ENCODE measurements around the gene DES. TPM values are rescaled to one million over a fixed set of nuclear protein-coding genes. Genes with fewer than 3 reads are reported as not detected.

The DES gene
- total and polyA plus RNA-seq, 2 donors (not counting 3 experiments of a cell fraction or from before 2014, with no cell fraction given), result not detected

- no peaks in the 10 kb centered on the region for H3K27me3 ChIP-seq (ENCODE audit: control insufficient read depth in 2 of 2, insufficient read depth in 2 of 2, low read length in 2 of 2)
- CTCF ChIA-PET, result no interaction called here
- no peak for DNase-seq (ENCODE audit: low read depth, low spot score)
- no peak for TF ChIP-seq MYC (IDR thresholded peaks at IDR 0.05; ENCODE audit: low read depth, low read length)
- TF ChIP-seq JUN (IDR thresholded peaks at IDR 0.05; ENCODE audit: borderline replicate concordance, insufficient read depth, insufficient read length, low read depth), result no peak
- no peak for TF ChIP-seq POLR2AphosphoS5 (IDR thresholded peaks at IDR 0.05; ENCODE audit: insufficient read depth, low read depth, low read length)
- no peak for TF ChIP-seq POLR2A (IDR thresholded peaks at IDR 0.05; ENCODE audit: low read depth, low read length)
- H3K4me2 ChIP-seq (ENCODE audit: insufficient read depth, low read length), result no peak overlapping the region
- no peak overlapping the region for H3K27ac ChIP-seq (ENCODE audit: insufficient read depth, low read depth, low read length)
- no peaks in the 10 kb centered on the region for H4K20me1 ChIP-seq (replicated peaks; ENCODE audit: control insufficient read depth, extremely low read depth, insufficient read depth, low read length)
- no peak overlapping the region for H3K9ac ChIP-seq (replicated peaks; ENCODE audit: extremely low read depth, insufficient read depth, low read length)
- no peak overlapping the region for H2AFZ ChIP-seq (ENCODE audit: low read depth, low read length)
- intact Hi-C loops (cut with micrococcal nuclease) (loop anchor here (10.0 kb wide), 1 partner anchor 816 kb away; the partner anchor contains the start of genes CNOT9 and USP37), dilution Hi-C loops (cut with MboI; ENCODE audit: extremely low pct_ligation_motif_present, low sequenced_read_pairs) (no loop called here)
- FAIRE-seq, result no peak
- no peak overlapping the region for H3K4me3 ChIP-seq (replicated peaks in 1 of 3; ENCODE audit: insufficient read depth in 1 of 3, low read depth in 1 of 3, low read length in 3 of 3)
- peaks cover 0 to 34% of the 10 kb centered on the region in 2 experiments for H3K36me3 ChIP-seq (ENCODE audit: control insufficient read depth in 2 of 2, extremely low read depth in 1 of 2, insufficient read depth in 2 of 2, low read length in 2 of 2)
- H3K9me1 ChIP-seq (replicated peaks; ENCODE audit: control insufficient read depth, extremely low read depth, insufficient read depth, low read length), result no peaks in the 10 kb centered on the region
- H3K79me2 ChIP-seq (ENCODE audit: control insufficient read depth, insufficient read depth, low read length), result no peaks in the 10 kb centered on the region
- BruUV-seq (replicated peaks), result no TSS peak
- POLR2A ChIA-PET, result no interaction called here
- H3K4me1 ChIP-seq (ENCODE audit: control insufficient read depth, extremely low read depth, insufficient read depth, low read length), result no peaks in the 10 kb centered on the region
- H3K9me3 ChIP-seq (replicated peaks; ENCODE audit: control insufficient read depth, insufficient read depth, low read length), result no peaks in the 10 kb centered on the region
Observed at GRCh38 chr2:219380926-219381325, 37.3 kb upstream of the DES start.

DNA sequence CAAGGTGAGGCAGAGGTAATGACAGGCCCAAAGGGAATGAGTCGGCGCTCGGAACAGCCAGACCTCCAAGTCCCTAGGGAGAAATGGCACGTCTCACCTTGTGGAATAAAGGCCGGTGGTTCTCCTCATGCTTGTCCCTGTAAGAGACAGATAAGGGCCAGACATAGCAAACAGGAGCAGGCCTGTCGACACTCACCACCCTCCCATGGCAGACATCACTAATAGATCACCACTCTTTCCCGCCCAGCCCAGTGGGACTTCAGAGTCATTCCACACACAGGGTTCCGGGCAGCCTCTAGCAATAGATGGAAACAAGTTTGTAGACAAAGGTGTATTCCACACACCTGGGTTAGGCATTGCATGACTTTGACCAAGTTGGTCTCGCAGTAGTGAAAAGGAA lies 36.7 kb upstream of the DES start:
- ChIA-PET CTCF (interaction anchor here (1.4 kb wide), 1 partner anchor 352 kb away, joined by 4 read pairs; no protein-coding TSS in a partner anchor), POLR2A (no interaction called here)
- FAIRE-seq, result no peak
- dilution Hi-C loops (cut with MboI; ENCODE audit: extremely low pct_ligation_motif_present, low sequenced_read_pairs) (no loop called here), intact Hi-C loops (cut with micrococcal nuclease) (loop anchor here (10.0 kb wide), 1 partner anchor 817 kb away; the partner anchor contains the start of genes CNOT9 and USP37)
- Histone ChIP-seq H3K4me3 (replicated peaks in 1 of 3; ENCODE audit: insufficient read depth in 1 of 3, low read depth in 1 of 3, low read length in 3 of 3) (no peak overlapping the region), H3K27ac (ENCODE audit: insufficient read depth, low read depth, low read length) (no peak overlapping the region), H3K27me3 (ENCODE audit: control insufficient read depth in 2 of 2, insufficient read depth in 2 of 2, low read length in 2 of 2) (no peaks in the 10 kb centered on the region), H2AFZ (ENCODE audit: low read depth, low read length) (no peak overlapping the region), H3K36me3 (ENCODE audit: control insufficient read depth in 2 of 2, extremely low read depth in 1 of 2, insufficient read depth in 2 of 2, low read length in 2 of 2) (peaks cover 0 to 36% of the 10 kb centered on the region in 2 experiments), H3K4me2 (ENCODE audit: insufficient read depth, low read length) (no peak overlapping the region), H3K9ac (replicated peaks; ENCODE audit: extremely low read depth, insufficient read depth, low read length) (no peak overlapping the region), H3K4me1 (ENCODE audit: control insufficient read depth, extremely low read depth, insufficient read depth, low read length) (no peaks in the 10 kb centered on the region), H4K20me1 (replicated peaks; ENCODE audit: control insufficient read depth, extremely low read depth, insufficient read depth, low read length) (no peaks in the 10 kb centered on the region), H3K9me1 (replicated peaks; ENCODE audit: control insufficient read depth, extremely low read depth, insufficient read depth, low read length) (no peaks in the 10 kb centered on the region), H3K79me2 (ENCODE audit: control insufficient read depth, insufficient read depth, low read length) (no peaks in the 10 kb centered on the region), H3K9me3 (replicated peaks; ENCODE audit: control insufficient read depth, insufficient read depth, low read length) (no peaks in the 10 kb centered on the region)
- TF ChIP-seq GATA2 (IDR thresholded peaks at IDR 0.05; ENCODE audit: insufficient read depth, insufficient read length, low read depth, low read length) (no peak), EZH2 (IDR thresholded peaks at IDR 0.05; ENCODE audit: borderline replicate concordance, low read depth, low read length, severe bottlenecking) (no peak), POLR2A (IDR thresholded peaks at IDR 0.05; ENCODE audit: low read depth, low read length) (no peak), FOS (IDR thresholded peaks at IDR 0.05; ENCODE audit: borderline replicate concordance, insufficient read depth, low read length) (no peak)
- TF ChIP-seq, protein P1, sequence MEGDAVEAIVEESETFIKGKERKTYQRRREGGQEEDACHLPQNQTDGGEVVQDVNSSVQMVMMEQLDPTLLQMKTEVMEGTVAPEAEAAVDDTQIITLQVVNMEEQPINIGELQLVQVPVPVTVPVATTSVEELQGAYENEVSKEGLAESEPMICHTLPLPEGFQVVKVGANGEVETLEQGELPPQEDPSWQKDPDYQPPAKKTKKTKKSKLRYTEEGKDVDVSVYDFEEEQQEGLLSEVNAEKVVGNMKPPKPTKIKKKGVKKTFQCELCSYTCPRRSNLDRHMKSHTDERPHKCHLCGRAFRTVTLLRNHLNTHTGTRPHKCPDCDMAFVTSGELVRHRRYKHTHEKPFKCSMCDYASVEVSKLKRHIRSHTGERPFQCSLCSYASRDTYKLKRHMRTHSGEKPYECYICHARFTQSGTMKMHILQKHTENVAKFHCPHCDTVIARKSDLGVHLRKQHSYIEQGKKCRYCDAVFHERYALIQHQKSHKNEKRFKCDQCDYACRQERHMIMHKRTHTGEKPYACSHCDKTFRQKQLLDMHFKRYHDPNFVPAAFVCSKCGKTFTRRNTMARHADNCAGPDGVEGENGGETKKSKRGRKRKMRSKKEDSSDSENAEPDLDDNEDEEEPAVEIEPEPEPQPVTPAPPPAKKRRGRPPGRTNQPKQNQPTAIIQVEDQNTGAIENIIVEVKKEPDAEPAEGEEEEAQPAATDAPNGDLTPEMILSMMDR (IDR thresholded peaks at IDR 0.05; ENCODE audit: extremely low read depth in 1 of 2, insufficient read depth in 1 of 2, low read depth in 1 of 2, low read length in 2 of 2), result no peak
- TF ChIP-seq, protein P2, sequence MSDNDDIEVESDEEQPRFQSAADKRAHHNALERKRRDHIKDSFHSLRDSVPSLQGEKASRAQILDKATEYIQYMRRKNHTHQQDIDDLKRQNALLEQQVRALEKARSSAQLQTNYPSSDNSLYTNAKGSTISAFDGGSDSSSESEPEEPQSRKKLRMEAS (IDR thresholded peaks at IDR 0.05; ENCODE audit: insufficient read depth, insufficient read length), result no peak
- DNase-seq (ENCODE audit: low read depth, low spot score), result no peak
- no TSS peak for BruUV-seq (replicated peaks)
